Suprapubic skin (tissue), 4 donors: ENCODE results near the gene EHD4.

Experiments
- CTCF ChIP-seq, 2 donors: fragments of 200-600 bp in 1 of 2; fragments of 450-650 bp in 1 of 2; sonication (generic) in 1 of 2; IDR thresholded peaks; one replicate each; pipeline ENCODE4 v1.5.1; 2016 to 2019; ENCODE audit warnings: antibody characterized with exemption in 2 of 2, mild to moderate bottlenecking in 1 of 2, moderate library complexity in 1 of 2
- POLR2A ChIP-seq, 2 donors: fragments of 450-650 bp; IDR thresholded peaks; one replicate each; pipeline ENCODE4 v1.6.1; 2017; ENCODE audit warnings: antibody characterized with exemption in 2 of 2, mild to moderate bottlenecking in 2 of 2, moderate library complexity in 2 of 2
- POLR2AphosphoS5 ChIP-seq, 3 donors: sonication (generic); formaldehyde crosslinking; IDR thresholded peaks; one replicate each; pipeline ENCODE4 v1.6.1; 2017; ENCODE audit warnings: antibody characterized with exemption in 3 of 3

DNA sequence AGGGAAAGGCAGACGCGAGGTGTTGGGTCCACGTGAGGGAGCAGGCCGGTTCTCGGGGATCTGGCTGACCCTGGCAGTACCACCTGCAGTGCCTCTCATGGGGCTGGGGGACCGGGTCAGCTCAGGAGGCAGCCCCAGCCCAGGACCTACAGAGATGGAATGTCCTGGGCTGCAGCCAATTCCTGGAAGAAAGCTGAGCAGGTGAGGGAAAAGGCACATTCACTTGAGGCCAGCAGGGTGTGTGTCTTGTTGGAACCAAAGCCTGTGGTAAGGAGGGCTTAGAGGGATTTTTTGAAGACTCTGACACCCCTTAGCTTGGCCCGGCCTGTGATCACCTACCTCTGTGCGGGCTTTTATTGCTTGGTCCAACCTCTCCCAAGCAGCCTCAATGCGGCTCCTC, 117.9 kb downstream of the EHD4 start:
- TF ChIP-seq CTCF (IDR thresholded peaks at IDR 0.05), result no peak
- TF ChIP-seq POLR2A (IDR thresholded peaks at IDR 0.05), result no peak
- no peak for TF ChIP-seq POLR2AphosphoS5 (IDR thresholded peaks at IDR 0.05)
